ENCODE measurements around the gene ZNFX1. TPM values are rescaled to one million over a fixed set of nuclear protein-coding genes. Genes with fewer than 3 reads are reported as not detected.
"Not testable (repeated sequence)": the region's sequence is repeated elsewhere in the genome, so short reads cannot be mapped to it uniquely, and the experiment has no call there.

The ZNFX1 gene
- polyA plus RNA-seq, 2 of the 4 experiments (the other 2 are of a cell fraction), result 6.0 to 11.5 TPM

DNA sequence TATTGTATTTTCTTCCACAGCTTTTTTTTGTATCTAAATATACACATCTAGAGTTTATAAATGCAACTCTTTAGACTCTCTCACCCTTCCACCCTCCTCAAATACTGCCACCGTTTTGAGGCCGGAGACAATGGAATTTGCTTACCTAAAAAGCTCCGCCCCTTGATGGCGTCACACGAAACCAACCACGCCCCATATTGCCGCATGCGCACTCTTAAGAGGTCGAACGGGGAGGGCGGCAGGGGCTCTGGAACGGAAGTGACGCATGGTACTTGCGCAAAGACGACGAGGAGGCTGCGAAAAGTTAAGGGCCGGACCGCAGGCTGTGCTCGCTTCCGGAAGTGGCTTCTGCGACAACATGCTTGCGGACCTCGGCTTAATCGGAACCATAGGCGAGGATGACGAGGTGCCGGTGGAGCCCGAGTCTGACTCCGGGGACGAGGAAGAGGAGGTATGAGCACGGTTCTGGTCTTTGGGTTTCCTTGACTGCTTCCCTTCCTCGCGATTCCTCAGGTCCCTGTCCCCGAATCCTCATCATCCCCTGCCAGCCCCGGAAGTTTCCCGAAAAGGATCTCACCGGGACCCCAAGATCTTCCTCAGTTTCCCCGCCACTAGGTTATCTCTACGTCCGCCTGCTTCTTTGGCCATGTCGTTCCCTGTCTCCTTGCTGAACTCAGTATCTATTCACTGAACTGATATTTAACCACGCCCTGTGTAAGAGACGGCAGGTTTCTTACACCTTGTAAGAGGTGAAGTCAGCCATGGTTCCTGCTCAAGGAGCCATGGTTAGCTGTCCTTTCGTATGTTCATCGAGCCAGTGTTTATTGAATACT lies 58.5 kb downstream of the ZNFX1 start, which contains the start of gene DDX27 (continued):
- TF ChIP-seq, protein P1, sequence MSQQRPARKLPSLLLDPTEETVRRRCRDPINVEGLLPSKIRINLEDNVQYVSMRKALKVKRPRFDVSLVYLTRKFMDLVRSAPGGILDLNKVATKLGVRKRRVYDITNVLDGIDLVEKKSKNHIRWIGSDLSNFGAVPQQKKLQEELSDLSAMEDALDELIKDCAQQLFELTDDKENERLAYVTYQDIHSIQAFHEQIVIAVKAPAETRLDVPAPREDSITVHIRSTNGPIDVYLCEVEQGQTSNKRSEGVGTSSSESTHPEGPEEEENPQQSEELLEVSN (IDR thresholded peaks at IDR 0.05; ENCODE audit: borderline replicate concordance, low read depth), result peak; percentile 62
- TF ChIP-seq EHMT2 (IDR thresholded peaks at IDR 0.05; ENCODE audit: low read depth), result no peak

DNA sequence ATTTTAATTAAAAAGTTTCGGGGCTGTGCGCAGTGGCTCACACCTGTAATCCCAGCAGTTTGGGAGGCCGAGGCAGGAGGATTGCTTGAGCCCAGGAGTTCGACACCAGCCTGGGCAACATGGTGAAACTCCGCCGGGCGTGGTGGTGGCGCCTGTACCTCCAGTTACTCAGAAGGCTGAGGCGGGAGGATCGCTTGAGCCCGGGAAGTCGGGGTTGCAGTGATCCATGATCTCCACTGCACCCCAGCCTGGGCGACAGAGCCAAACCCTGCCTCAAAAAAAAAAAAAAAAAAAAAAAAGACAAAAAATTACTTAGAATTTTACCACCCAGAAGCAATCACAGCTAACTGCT lies 59.1 kb downstream of the ZNFX1 start:
- ChIA-PET POLR2A (interaction anchor here (0.6 to 1.2 kb wide), 22 partner anchors 12 to 1867 kb away, joined by 3 to 12 read pairs (median 4); partner anchors contain the start of genes CSE1L, STAU1 and ZNFX1), CTCF (interaction anchor here (0.6 to 3.7 kb wide), 4 partner anchors 73 to 297 kb away, joined by 3 to 45 read pairs (median 7); no protein-coding TSS in a partner anchor)
- Histone ChIP-seq H3K27ac (peak overlapping the region; percentile 91 to 92), H3K4me2 (peak overlapping the region; percentile 78), H3K4me3 (peak overlapping the region; percentile 21; the same call in 2 of the 3 replicates), H3K4me1 (peaks cover 14% of the 10 kb centered on the region)
- peak in 1 of 2 experiments; percentile 23 for DNase-seq (ENCODE audit: low read depth in 1 of 2, low spot score in 1 of 2)
- 50% methylated on average over 13 of the region's 13 CpGs for WGBS (ENCODE audit: missing lambda C conversion rate)
- peak in 1 of 2 experiments; percentile 26; a peak in 3 of 6 replicates for ATAC-seq
- H3K9me3 ChIP-seq, FAIRE-seq: not testable (repeated sequence)

DNA sequence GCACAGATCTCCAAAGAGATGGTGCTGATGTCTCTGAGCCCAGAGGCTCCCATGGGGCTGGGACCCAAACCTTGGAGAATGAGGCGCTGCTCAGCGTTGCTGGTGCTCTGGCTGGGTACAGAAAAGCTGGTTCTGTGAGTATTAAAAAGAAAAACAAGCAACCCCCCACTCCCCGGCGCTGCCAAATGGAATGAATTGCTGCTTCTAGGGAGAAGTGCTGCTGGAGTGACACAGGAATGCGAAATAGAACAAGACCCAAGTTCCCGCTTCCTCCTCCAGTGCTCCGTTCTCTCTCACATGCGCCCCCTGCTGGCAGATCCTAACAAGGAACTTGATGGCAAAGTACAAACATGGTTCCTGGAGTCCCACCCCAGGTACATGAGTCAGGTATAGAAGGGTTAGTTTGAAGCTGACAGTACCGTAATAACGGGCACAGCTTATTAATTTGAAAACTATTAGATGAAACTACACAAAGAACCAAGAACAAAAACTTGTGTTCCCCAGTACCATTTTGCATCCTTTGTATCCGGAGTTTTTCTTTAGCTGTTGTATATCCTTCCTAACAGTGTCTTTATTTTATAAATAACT lies 60.8 kb downstream of the ZNFX1 start:
- peak overlapping the region in 1 of 2 experiments; percentile 48; a peak in 2 of 6 replicates for H3K27ac ChIP-seq
- CTCF ChIA-PET, result interaction anchor here (0.5 to 4.5 kb wide), 54 partner anchors 8 to 575 kb away, joined by 3 to 140 read pairs (median 6); partner anchors contain the start of gene STAU1
- peak overlapping the region; percentile 68 for H3K4me2 ChIP-seq
- TF ChIP-seq ZC3H11A (IDR thresholded peaks at IDR 0.05) (no peak), SMC3 (IDR thresholded peaks at IDR 0.05) (peak; percentile 86), RAD21 (conservative IDR thresholded peaks at IDR 0.05 in 1 of 2, IDR thresholded peaks at IDR 0.05 in 1 of 2) (peak; percentile 68 to 73)
- TF ChIP-seq, protein P2, sequence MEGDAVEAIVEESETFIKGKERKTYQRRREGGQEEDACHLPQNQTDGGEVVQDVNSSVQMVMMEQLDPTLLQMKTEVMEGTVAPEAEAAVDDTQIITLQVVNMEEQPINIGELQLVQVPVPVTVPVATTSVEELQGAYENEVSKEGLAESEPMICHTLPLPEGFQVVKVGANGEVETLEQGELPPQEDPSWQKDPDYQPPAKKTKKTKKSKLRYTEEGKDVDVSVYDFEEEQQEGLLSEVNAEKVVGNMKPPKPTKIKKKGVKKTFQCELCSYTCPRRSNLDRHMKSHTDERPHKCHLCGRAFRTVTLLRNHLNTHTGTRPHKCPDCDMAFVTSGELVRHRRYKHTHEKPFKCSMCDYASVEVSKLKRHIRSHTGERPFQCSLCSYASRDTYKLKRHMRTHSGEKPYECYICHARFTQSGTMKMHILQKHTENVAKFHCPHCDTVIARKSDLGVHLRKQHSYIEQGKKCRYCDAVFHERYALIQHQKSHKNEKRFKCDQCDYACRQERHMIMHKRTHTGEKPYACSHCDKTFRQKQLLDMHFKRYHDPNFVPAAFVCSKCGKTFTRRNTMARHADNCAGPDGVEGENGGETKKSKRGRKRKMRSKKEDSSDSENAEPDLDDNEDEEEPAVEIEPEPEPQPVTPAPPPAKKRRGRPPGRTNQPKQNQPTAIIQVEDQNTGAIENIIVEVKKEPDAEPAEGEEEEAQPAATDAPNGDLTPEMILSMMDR (IDR thresholded peaks at IDR 0.05), result peak; percentile 91
- ATAC-seq (peak; percentile 82 to 83), DNase-seq (ENCODE audit: low read depth in 1 of 2, low spot score in 1 of 2) (peak; percentile 73 to 93), FAIRE-seq (no peak)
- peaks cover 14% of the 10 kb centered on the region for H3K4me1 ChIP-seq
- H3K9me3 ChIP-seq, result no peaks in the 10 kb centered on the region
- POLR2A ChIA-PET, result interaction anchor here (1.0 kb wide), 2 partner anchors 84 to 171 kb away, joined by 3 read pairs; partner anchors contain the start of gene CSE1L
- H3K4me3 ChIP-seq, result no peak overlapping the region
- WGBS (ENCODE audit: missing lambda C conversion rate), result 15% methylated on average over 11 of the region's 11 CpGs

DNA sequence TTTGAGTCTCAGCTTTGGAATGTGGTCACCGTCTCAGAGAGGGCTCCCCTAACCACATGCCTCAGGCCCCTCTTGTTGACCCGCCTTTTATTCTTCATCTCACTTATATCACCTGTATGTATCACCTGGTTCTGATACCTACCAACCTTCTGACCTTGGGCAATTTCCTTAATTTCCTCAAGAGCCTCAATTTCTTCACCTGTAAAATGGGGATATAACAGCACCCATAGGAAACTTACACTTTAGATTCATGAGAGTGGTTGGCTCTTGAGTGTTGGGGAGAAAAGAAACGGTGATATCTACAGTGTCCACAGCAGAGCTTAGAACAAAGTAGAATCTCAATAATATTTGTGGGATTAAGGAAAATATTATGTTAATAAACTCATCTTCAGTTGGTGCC lies 62.6 kb downstream of the ZNFX1 start:
- ChIA-PET CTCF (interaction anchor here (0.9 to 4.5 kb wide), 5 partner anchors 8 to 557 kb away, joined by 3 to 140 read pairs (median 29); no protein-coding TSS in a partner anchor), POLR2A (no interaction called here)
- WGBS (ENCODE audit: missing lambda C conversion rate), result 66% methylated on average over 3 of the region's 3 CpGs
- FAIRE-seq (no peak), ATAC-seq (no peak), DNase-seq (ENCODE audit: low read depth in 1 of 2, low spot score in 1 of 2) (no peak)
- Histone ChIP-seq H3K4me1 (peaks cover 10% of the 10 kb centered on the region), H3K9me3 (peaks cover 7% of the 10 kb centered on the region; the same call in 1 of the 3 replicates), H3K4me3 (no peak overlapping the region), H3K27ac (no peak overlapping the region), H3K4me2 (no peak overlapping the region)
- no peak for TF ChIP-seq RARB (CRISPR knock-in tag; IDR thresholded peaks at IDR 0.05)
- no peak for TF ChIP-seq JUN (IDR thresholded peaks at IDR 0.05)

DNA sequence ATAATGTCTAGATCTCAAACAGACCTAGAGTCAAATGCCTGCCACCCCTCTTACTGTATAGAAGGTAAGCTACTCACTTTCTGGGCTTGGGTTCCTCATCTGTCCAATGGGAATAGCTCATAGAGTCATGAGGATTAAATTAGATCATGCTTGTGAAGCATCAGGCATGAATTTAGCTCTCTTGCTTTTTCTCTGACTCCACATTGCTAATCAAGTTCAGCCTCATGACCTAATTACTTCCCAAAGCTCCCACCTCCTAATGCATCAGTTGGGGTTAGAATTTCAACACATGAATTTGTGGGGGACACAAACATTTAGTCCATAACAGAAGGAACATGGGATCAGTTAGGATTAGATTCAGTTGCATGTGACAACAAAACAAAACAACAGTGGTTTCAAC lies 63.3 kb downstream of the ZNFX1 start:
- ChIA-PET CTCF (interaction anchor here (0.6 to 4.5 kb wide), 5 partner anchors 78 to 557 kb away, joined by 3 to 140 read pairs (median 4); no protein-coding TSS in a partner anchor), POLR2A (no interaction called here)
- FAIRE-seq, result no peak
- DNase-seq (ENCODE audit: low read depth in 1 of 2, low spot score in 1 of 2), result no peak
- no peak overlapping the region for H3K4me2 ChIP-seq
- H3K9me3 ChIP-seq, result peaks cover 12% of the 10 kb centered on the region; the same call in 2 of the 3 replicates
- H3K4me3 ChIP-seq, result no peak overlapping the region
- no peak for TF ChIP-seq CBX2 (IDR thresholded peaks at IDR 0.05; ENCODE audit: borderline replicate concordance, low read depth)
- no peak for TF ChIP-seq NPAS2 (CRISPR knock-in tag; IDR thresholded peaks at IDR 0.05; ENCODE audit: borderline replicate concordance)
- TF ChIP-seq NR3C1 (IDR thresholded peaks at IDR 0.05), result no peak
- TF ChIP-seq POLR2A (IDR thresholded peaks at IDR 0.05; ENCODE audit: low read length), result no peak
- TF ChIP-seq MAZ (IDR thresholded peaks at IDR 0.05; ENCODE audit: borderline replicate concordance, low read depth, low read length), result no peak
- no peak for TF ChIP-seq FOSB (CRISPR knock-in tag; IDR thresholded peaks at IDR 0.05)
- no peak for TF ChIP-seq GATA3 (IDR thresholded peaks at IDR 0.05; ENCODE audit: borderline replicate concordance)
- TF ChIP-seq SREBF2 (IDR thresholded peaks at IDR 0.05), result no peak
- TF ChIP-seq, protein P3, sequence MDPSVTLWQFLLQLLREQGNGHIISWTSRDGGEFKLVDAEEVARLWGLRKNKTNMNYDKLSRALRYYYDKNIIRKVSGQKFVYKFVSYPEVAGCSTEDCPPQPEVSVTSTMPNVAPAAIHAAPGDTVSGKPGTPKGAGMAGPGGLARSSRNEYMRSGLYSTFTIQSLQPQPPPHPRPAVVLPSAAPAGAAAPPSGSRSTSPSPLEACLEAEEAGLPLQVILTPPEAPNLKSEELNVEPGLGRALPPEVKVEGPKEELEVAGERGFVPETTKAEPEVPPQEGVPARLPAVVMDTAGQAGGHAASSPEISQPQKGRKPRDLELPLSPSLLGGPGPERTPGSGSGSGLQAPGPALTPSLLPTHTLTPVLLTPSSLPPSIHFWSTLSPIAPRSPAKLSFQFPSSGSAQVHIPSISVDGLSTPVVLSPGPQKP (IDR thresholded peaks at IDR 0.05; ENCODE audit: low read depth, low read length), result no peak
- no peak for TF ChIP-seq HOXB5 (CRISPR knock-in tag; IDR thresholded peaks at IDR 0.05)
- no peak for TF ChIP-seq RCOR1 (IDR thresholded peaks at IDR 0.05; ENCODE audit: low read depth, low read length)
- no peak for TF ChIP-seq EP300 (IDR thresholded peaks at IDR 0.05)
- no peak for TF ChIP-seq HOXA7 (CRISPR knock-in tag; IDR thresholded peaks at IDR 0.05)
- TF ChIP-seq POLR2AphosphoS2 (conservative IDR thresholded peaks at IDR 0.05; ENCODE audit: low read length), result no peak
- no peak for ATAC-seq
- peaks cover 8% of the 10 kb centered on the region for H3K4me1 ChIP-seq
- H3K27ac ChIP-seq, result no peak overlapping the region
